Measurements from ENCODE around the gene RHOT2. TPM values are rescaled to one million over a fixed set of nuclear protein-coding genes. Genes with fewer than 3 reads are reported as not detected.

The RHOT2 gene
- total RNA-seq, 4 donors from 2014 or later: 110 to 416 (median 239) TPM

GRCh38 chr16:717450-718245 lies 49.7 kb downstream of the RHOT2 start:
- no peak for DNase-seq
- peaks cover 4 to 52% (median 31%) of the 10 kb centered on the region in 4 donors for H3K4me1 ChIP-seq
- no peak overlapping the region for H3K27ac ChIP-seq
- TF ChIP-seq CTCF (IDR thresholded peaks at IDR 0.05): no peak
- no peak for TF ChIP-seq POLR2A (IDR thresholded peaks at IDR 0.05)
- peaks cover 0 to 3% (median 0%) of the 10 kb centered on the region in 3 donors for H3K36me3 ChIP-seq
- H3K4me3 ChIP-seq: no peak overlapping the region
- H3K9me3 ChIP-seq: no peaks in the 10 kb centered on the region
- no peaks in the 10 kb centered on the region for H3K27me3 ChIP-seq

GRCh38 chr16:718389-718788 lies 50.5 kb downstream of the RHOT2 start:
- peaks cover 0 to 3% (median 0%) of the 10 kb centered on the region in 3 donors for H3K36me3 ChIP-seq
- no peak for DNase-seq
- H3K4me1 ChIP-seq: peaks cover 4 to 52% (median 31%) of the 10 kb centered on the region in 4 donors
- TF ChIP-seq CTCF (IDR thresholded peaks at IDR 0.05) (no peak), POLR2A (IDR thresholded peaks at IDR 0.05) (no peak)
- no peaks in the 10 kb centered on the region for H3K9me3 ChIP-seq
- H3K27me3 ChIP-seq: no peaks in the 10 kb centered on the region
- H3K27ac ChIP-seq: no peak overlapping the region
- no peak overlapping the region for H3K4me3 ChIP-seq

- peaks cover 0 to 3% (median 0%) of the 10 kb centered on the region in 3 donors for H3K36me3 ChIP-seq
- H3K4me3 ChIP-seq: no peak overlapping the region
- H3K27me3 ChIP-seq: no peaks in the 10 kb centered on the region
- no peaks in the 10 kb centered on the region for H3K9me3 ChIP-seq
- DNase-seq: peak in 1 of 3 donors; percentile 58
- H3K27ac ChIP-seq: no peak overlapping the region
- TF ChIP-seq CTCF (IDR thresholded peaks at IDR 0.05) (no peak), POLR2A (IDR thresholded peaks at IDR 0.05) (no peak)
- peaks cover 4 to 52% (median 31%) of the 10 kb centered on the region in 4 donors for H3K4me1 ChIP-seq
Observed at GRCh38 chr16:718922-719321, 51.0 kb downstream of the RHOT2 start.

- H3K27me3 ChIP-seq: no peaks in the 10 kb centered on the region
- DNase-seq: no peak
- H3K36me3 ChIP-seq: peaks cover 0 to 3% (median 0%) of the 10 kb centered on the region in 3 donors
- no peaks in the 10 kb centered on the region for H3K9me3 ChIP-seq
- H3K4me1 ChIP-seq: peaks cover 4 to 48% (median 27%) of the 10 kb centered on the region in 4 donors
- TF ChIP-seq POLR2A (IDR thresholded peaks at IDR 0.05) (no peak), CTCF (IDR thresholded peaks at IDR 0.05) (no peak)
- H3K27ac ChIP-seq: peak overlapping the region; percentile 75 to 97 (median 92)
- peak overlapping the region; percentile 60 to 94 (median 82) for H3K4me3 ChIP-seq
Observed at GRCh38 chr16:719815-720446, 52.0 kb downstream of the RHOT2 start.

GRCh38 chr16:720447-720989 lies 52.6 kb downstream of the RHOT2 start:
- Histone ChIP-seq H3K36me3 (peaks cover 0 to 3% (median 0%) of the 10 kb centered on the region in 3 donors), H3K27ac (peak overlapping the region; percentile 75 to 97 (median 92)), H3K27me3 (peaks cover 0 to 1% of the 10 kb centered on the region in 2 donors), H3K9me3 (no peaks in the 10 kb centered on the region), H3K4me1 (peaks cover 4 to 43% (median 25%) of the 10 kb centered on the region in 4 donors), H3K4me3 (peak overlapping the region; percentile 60 to 94 (median 82))
- peak in 2 of 3 donors; percentile 65 to 66 for DNase-seq
- TF ChIP-seq POLR2A (IDR thresholded peaks at IDR 0.05) (no peak), CTCF (IDR thresholded peaks at IDR 0.05) (no peak)

Data from Peyer's patch (tissue), 4 donors.